Measurements from ENCODE around the gene UBA1.

DNA sequence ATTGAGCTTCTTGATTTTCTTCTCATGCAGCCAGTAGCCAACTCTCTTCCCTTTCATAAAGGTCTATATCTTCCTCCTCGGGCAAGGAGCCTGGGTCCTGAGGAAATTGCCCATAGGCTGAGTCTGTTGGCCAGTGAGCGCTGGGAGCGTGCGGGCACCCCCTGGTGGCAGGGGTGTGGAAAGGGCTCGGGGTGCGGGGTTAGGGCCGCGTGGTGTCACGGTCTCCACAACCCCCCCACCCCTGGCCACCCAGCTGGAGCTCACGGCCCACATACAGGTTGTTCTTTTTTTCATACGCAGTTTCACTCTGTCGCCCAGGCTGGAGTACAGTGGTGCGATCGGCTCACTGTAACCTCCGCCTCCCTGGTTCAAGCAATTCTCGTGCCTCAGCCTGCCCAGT is 35.5 kb upstream of the UBA1 start:
- TF ChIP-seq ATF7 (IDR thresholded peaks at IDR 0.05; ENCODE audit: low read depth), result no peak
- TF ChIP-seq, protein P1, sequence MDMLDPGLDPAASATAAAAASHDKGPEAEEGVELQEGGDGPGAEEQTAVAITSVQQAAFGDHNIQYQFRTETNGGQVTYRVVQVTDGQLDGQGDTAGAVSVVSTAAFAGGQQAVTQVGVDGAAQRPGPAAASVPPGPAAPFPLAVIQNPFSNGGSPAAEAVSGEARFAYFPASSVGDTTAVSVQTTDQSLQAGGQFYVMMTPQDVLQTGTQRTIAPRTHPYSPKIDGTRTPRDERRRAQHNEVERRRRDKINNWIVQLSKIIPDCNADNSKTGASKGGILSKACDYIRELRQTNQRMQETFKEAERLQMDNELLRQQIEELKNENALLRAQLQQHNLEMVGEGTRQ (IDR thresholded peaks at IDR 0.05; ENCODE audit: borderline replicate concordance, low read depth, low read length), result no peak
- TF ChIP-seq, protein P2, sequence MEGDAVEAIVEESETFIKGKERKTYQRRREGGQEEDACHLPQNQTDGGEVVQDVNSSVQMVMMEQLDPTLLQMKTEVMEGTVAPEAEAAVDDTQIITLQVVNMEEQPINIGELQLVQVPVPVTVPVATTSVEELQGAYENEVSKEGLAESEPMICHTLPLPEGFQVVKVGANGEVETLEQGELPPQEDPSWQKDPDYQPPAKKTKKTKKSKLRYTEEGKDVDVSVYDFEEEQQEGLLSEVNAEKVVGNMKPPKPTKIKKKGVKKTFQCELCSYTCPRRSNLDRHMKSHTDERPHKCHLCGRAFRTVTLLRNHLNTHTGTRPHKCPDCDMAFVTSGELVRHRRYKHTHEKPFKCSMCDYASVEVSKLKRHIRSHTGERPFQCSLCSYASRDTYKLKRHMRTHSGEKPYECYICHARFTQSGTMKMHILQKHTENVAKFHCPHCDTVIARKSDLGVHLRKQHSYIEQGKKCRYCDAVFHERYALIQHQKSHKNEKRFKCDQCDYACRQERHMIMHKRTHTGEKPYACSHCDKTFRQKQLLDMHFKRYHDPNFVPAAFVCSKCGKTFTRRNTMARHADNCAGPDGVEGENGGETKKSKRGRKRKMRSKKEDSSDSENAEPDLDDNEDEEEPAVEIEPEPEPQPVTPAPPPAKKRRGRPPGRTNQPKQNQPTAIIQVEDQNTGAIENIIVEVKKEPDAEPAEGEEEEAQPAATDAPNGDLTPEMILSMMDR (IDR thresholded peaks at IDR 0.05 in 2 of 3, conservative IDR thresholded peaks at IDR 0.05 in 1 of 3; ENCODE audit: control insufficient read depth in 2 of 3, extremely low read depth in 1 of 3, insufficient read depth in 1 of 3, low read depth in 3 of 3, low read length in 3 of 3), result no peak
- TF ChIP-seq ETV6 (conservative IDR thresholded peaks at IDR 0.05 in 1 of 2, IDR thresholded peaks at IDR 0.05 in 1 of 2; ENCODE audit: borderline replicate concordance in 1 of 2, low read depth in 1 of 2), result no peak
- TF ChIP-seq SIX5 (IDR thresholded peaks at IDR 0.05; ENCODE audit: low read depth, low read length, severe bottlenecking), result no peak
- TF ChIP-seq CEBPB (IDR thresholded peaks at IDR 0.05; ENCODE audit: borderline replicate concordance in 1 of 2, low read depth in 2 of 2, low read length in 2 of 2), result no peak
- no peak for TF ChIP-seq NR2C1 (IDR thresholded peaks at IDR 0.05)
- TF ChIP-seq, protein P3, sequence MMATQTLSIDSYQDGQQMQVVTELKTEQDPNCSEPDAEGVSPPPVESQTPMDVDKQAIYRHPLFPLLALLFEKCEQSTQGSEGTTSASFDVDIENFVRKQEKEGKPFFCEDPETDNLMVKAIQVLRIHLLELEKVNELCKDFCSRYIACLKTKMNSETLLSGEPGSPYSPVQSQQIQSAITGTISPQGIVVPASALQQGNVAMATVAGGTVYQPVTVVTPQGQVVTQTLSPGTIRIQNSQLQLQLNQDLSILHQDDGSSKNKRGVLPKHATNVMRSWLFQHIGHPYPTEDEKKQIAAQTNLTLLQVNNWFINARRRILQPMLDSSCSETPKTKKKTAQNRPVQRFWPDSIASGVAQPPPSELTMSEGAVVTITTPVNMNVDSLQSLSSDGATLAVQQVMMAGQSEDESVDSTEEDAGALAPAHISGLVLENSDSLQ (IDR thresholded peaks at IDR 0.05), result no peak
- no peak for TF ChIP-seq CREB1 (IDR thresholded peaks at IDR 0.05; ENCODE audit: low read depth)
- no peak for TF ChIP-seq POLR2AphosphoS5 (IDR thresholded peaks at IDR 0.05; ENCODE audit: low read length)
- TF ChIP-seq YY1 (IDR thresholded peaks at IDR 0.05; ENCODE audit: low read depth, low read length), result no peak
- TF ChIP-seq EZH2 (IDR thresholded peaks at IDR 0.05; ENCODE audit: borderline replicate concordance, control insufficient read depth, low read depth, low read length), result no peak
- TF ChIP-seq, protein P4, sequence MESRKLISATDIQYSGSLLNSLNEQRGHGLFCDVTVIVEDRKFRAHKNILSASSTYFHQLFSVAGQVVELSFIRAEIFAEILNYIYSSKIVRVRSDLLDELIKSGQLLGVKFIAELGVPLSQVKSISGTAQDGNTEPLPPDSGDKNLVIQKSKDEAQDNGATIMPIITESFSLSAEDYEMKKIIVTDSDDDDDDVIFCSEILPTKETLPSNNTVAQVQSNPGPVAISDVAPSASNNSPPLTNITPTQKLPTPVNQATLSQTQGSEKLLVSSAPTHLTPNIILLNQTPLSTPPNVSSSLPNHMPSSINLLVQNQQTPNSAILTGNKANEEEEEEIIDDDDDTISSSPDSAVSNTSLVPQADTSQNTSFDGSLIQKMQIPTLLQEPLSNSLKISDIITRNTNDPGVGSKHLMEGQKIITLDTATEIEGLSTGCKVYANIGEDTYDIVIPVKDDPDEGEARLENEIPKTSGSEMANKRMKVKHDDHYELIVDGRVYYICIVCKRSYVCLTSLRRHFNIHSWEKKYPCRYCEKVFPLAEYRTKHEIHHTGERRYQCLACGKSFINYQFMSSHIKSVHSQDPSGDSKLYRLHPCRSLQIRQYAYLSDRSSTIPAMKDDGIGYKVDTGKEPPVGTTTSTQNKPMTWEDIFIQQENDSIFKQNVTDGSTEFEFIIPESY (IDR thresholded peaks at IDR 0.05), result no peak
- no peak for TF ChIP-seq DPF2 (IDR thresholded peaks at IDR 0.05)

Data from GM12878 (cell line).